Measurements from ENCODE around the gene TMEM97.
"Not testable (repeated sequence)": the region's sequence is repeated elsewhere in the genome, so short reads cannot be mapped to it uniquely, and the experiment has no call there.

GRCh38 chr17:28292878-28293277 is 26.1 kb upstream of the TMEM97 start:
- peak; percentile 16 to 49; a peak in 3 of 4 replicates for TF ChIP-seq CTCF (conservative IDR thresholded peaks at IDR 0.05; ENCODE audit: low read depth in 2 of 2)
- not testable (repeated sequence) for TF ChIP-seq EZH2phosphoT487 (IDR thresholded peaks at IDR 0.05; ENCODE audit: unreplicated experiment); POLR2AphosphoS5 (IDR thresholded peaks at IDR 0.05; ENCODE audit: low read depth); EZH2 (IDR thresholded peaks at IDR 0.05; ENCODE audit: low read depth, unreplicated experiment); JUNB (IDR thresholded peaks at IDR 0.05; ENCODE audit: unreplicated experiment); REST (IDR thresholded peaks at IDR 0.05; ENCODE audit: unreplicated experiment); CREB1 (CRISPR knock-in tag; IDR thresholded peaks at IDR 0.05; ENCODE audit: low read depth); ZNF114 (CRISPR knock-in tag; IDR thresholded peaks at IDR 0.05); ETS1 (IDR thresholded peaks at IDR 0.05); ZNF331 (CRISPR knock-in tag; IDR thresholded peaks at IDR 0.05; ENCODE audit: low read depth)

All from GM23338 (cell line).